GM21576 (cell line): ENCODE measurements around the gene ERI3.

Source experiments
- ATAC-seq: cut with Tn5 transposase; IDR thresholded peaks from one replicate; pipeline ENCODE4 v1.9.1; 2021; ENCODE audit warnings: mild to moderate bottlenecking, moderate library complexity; ENCODE audit not compliant: unreplicated experiment

The ERI3 gene

GRCh38 chr1:44351289-44351688, 3.8 kb downstream of the ERI3 start:
- no peak for ATAC-seq

GRCh38 chr1:44348061-44348485, 7.0 kb downstream of the ERI3 start:
- ATAC-seq = no peak

DNA sequence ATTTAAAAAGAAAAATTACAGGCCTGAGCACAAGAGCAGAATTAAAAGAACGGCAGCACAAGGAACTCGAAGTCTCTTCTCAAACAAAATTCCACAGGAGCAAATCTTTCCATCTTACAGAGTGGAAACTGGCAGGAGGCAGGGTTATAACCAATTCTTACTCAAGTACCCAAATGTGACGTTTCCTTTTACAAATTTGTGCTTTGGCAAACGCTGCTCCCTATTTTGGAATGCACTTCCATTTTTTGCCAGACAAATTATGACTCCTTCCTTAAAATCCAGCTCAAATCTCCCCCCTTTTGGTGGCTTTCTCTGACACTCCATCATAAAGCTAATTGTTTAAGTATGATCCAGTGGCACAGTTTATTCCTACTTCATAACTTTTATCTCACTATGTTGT, 7.8 kb downstream of the ERI3 start:
- no peak for ATAC-seq

DNA sequence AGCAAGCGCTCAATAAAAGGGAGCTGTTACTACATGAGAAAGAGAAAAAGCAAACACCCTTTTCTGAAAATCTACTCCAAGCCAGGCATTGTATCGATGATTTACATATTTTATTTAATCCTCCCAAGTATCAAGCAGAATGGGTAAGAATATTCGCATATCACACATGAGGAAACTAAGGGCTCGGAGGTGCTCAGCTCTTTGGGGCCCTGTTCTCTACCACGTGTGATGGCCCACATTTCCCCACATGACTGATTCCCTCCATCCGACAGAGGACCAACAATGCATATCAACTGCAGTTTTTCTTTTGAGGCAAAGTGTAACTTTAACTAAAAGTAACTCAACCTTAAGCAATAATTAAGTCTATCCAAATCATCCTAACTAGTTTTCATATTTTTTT, 8.2 kb downstream of the ERI3 start:
- ATAC-seq = no peak

DNA sequence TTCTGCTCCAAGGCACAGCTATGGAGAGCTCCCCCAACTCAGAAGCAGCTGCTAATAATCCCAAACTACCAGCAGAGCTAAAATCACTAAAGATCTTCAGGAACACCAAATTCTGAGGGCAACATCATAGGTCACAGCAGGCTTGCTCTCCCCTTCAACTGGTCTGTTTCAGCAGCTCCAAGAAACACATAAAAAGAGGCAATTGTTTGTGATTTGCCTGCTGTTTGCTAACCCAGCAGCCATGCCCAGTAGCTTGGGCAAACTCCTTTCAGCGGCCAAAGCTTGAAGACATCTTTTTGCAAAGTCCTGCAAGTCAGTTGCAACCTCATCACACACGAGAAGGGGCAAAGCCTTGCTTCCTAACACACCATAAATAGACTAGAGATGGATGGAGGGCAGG, 8.9 kb downstream of the ERI3 start:
- no peak for ATAC-seq

DNA sequence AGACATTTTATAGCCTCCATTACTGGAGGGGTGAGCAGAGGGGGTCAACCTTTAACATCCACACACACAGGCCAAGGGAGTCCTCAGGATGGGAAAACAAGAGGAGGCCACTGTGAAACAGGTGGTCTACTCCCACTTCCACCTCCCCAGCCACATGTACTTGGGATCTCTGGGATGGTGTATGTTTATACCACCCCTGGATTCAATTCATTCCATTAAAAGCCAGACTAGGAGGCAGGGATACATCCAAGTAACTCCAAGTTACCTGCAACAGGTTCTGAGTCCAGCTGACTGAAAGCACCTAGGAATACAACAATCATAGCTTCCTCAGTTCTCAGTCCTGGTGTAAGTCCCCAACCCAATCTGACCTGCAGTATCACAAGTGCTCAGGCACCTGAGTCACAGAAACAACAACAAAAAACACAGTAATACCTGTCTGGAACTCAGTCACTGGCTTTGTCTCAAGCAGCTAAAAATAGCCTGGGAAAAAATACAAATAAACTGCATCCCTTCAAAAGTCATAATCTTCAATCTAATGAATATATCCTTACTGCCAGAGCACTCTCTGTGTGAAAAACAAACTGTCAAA, 9.8 kb downstream of the ERI3 start:
- ATAC-seq = no peak

- no peak for ATAC-seq
These were observed 15.3 kb downstream of the ERI3 start for GRCh38 chr1:44339731-44340130.

- no peak for ATAC-seq
These were observed 16.9 kb downstream of the ERI3 start for GRCh38 chr1:44338136-44338535.

DNA sequence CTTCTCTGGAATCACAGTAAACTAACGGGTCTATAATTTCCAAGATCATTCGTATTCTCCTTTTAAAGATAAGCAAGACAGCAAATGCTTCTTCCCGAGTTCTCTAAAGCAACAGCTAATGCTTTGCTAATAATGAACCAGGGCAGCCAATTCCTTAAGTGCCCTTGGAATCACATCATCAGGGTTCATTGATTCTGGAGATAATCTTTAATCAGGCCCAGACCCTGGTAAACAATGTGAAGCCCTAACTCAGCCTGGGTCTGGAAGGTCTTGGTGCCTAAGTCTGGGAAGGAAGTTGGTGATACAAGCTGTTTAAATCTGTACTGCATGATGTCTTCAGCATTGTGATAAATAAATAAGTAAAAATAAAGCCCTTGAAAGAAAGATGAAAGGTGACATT, 18.4 kb downstream of the ERI3 start:
- no peak for ATAC-seq

DNA sequence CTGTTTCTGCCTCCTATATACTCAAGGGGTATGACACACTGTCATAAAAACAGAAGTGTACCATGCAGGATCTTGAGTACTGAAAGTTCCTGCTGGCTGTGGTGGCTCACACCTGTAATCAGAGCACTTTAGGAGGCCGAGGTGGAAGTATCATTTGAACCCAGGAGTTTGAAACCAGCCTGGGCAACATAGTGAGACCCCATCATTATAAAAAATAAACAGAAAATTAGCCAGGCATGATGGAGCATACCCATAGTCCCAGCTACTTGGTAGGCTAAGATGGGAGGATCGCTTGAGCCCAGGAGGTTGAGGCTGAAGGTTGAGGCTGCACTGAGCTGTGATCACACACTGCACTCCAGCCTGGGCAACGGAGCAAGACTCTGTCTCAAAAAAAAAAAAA, 20.1 kb downstream of the ERI3 start:
- no peak for ATAC-seq

- ATAC-seq = no peak
These were observed 21.7 kb downstream of the ERI3 start for GRCh38 chr1:44333376-44333775.

DNA sequence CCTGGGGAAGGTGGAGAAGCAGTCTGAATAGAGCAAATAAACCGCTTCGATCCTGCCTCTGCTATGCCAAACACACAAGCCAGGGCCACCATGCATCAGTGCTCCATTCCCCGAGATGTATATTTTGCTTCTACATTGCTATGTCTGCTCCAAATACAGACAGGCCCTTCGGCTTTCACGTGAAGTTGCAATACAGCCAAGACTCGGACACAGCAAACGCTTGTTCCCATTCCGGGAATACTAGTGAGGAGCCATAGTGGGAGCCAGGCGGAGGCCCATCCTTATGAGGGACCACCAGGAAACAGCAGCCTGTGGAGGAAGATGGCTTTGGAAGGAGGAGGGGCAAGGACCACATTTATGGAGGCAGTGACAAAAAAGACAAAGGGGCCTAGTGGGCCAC, 22.6 kb downstream of the ERI3 start:
- no peak for ATAC-seq

GRCh38 chr1:44330935-44331334, 24.1 kb downstream of the ERI3 start:
- no peak for ATAC-seq

GRCh38 chr1:44328671-44329416, 26.2 kb downstream of the ERI3 start:
- no peak for ATAC-seq

- ATAC-seq = no peak
These were observed 27.2 kb downstream of the ERI3 start for GRCh38 chr1:44327679-44328491.

DNA sequence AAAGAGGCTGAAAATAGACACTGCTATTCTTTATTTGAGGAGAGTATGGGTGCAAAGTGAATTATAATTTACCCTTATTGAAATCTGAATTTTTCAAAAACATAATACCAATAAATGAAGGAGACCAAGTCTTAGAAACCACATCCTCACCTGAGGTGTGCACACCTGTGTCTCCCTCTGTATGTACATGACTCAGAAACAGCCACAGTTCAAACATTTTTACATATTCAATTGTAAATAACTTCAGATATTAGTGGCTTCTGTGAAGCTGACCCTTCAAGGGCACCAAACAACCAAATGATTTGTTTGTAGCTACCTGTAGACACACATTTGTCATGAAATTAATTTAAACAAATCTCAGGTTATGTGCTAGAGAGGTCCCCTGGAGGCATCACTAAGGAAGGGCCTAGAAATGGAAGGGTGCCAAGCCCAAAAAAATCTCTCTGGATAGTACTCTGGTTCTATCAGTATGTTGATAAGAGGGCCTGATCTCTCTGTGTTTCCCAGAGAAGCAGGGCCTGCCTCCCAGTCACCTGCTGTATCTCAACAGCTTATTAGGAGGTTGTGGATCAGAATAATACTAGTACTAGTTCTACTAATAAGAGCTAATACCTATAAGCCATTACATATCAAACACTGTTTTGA, 28.1 kb downstream of the ERI3 start:
- no peak for ATAC-seq

DNA sequence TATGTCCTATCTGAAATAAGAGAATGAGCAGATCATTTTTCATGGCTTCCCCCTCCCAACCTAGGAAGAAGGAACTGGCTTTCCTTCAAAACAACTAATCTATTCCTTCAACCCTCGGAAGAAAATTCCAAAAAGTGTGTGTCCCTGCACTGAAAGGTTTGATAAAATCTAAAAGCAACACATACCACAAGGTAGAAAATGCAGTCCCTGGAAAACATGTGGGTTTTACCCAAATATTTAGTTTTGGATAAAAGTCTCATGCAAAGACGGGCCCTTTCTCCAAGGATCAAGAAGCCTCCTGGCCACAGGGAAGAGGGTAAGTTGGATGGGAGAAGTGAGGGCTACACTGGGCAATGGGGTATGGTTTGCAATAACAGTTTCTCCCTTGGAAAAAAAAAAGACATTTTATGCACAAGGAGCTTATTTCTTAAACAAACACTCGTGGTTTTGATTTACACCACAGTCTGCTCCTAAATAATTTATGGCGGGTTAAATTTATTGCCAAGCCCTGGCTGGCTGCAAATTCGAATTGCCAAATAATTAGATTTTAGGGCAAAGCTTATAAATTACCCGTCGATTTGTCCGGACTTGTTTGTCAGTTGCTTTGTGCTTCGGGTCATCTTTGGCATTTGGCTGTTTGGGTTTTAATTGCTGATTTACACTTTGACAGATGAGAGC, 28.9 kb downstream of the ERI3 start:
- no peak for ATAC-seq

DNA sequence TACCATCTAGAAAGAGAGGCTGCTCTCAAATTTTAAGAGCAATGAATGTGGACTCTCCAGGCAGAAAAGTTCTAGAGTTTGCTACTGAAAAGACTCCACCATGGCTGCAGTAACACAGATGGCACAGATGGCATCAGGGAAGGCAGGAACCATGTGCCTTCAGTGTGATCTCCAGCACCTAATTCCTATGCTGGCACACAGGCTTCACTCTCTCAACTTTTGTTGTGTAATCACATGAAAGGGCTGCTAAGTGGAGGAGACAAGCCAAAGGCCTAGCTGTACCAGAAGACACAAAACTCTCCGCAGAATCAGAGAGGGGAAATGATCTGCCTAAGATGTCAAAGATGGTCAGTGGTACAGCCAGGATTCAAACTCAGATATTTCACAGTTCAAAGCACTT, 31.1 kb downstream of the ERI3 start:
- ATAC-seq = no peak

DNA sequence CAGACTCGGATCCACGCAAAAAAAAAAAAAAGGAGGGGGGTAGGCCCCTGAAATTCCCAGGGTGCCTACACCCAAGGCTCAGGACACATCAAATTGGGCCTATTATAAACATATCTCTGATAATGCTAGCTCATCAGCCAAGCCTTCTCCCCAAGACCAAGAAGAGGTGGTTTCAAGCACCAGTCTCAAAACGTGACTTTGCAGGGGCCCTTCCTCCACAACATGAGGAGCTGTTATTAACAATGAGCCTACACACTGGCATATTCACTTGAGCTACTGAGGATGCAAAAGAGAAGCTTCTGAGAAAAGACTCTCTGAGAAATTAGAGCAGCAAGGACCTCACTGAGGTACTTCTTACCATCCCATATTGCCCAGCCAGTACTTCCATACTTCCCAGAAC, 32.7 kb downstream of the ERI3 start:
- no peak for ATAC-seq

GRCh38 chr1:44321466-44321865, 33.6 kb downstream of the ERI3 start:
- no peak for ATAC-seq
